HUES6 (cell line): ENCODE measurements around the gene EFS.
A peak's percentile ranks its signal among the peaks of the same experiment; 100 is the strongest.

ENCODE experiments used
- H3K27ac ChIP-seq: 2 replicates; pipeline ENCODE4 v1.7.0; 2013; ENCODE audit warnings: low read depth, mild to moderate bottlenecking, low read length, inconsistent platforms
- H3K27me3 ChIP-seq: 2 replicates; pipeline ENCODE4 v1.6.1; 2013; ENCODE audit warnings: low read length; ENCODE audit not compliant: control insufficient read depth, insufficient read depth
- H3K36me3 ChIP-seq: 2 replicates; pipeline ENCODE4 v1.6.1; 2013; ENCODE audit warnings: low read length; ENCODE audit not compliant: control insufficient read depth, insufficient read depth
- H3K4me1 ChIP-seq: 2 replicates; pipeline ENCODE4 v1.6.1; 2013; ENCODE audit warnings: low read length; ENCODE audit not compliant: control insufficient read depth, insufficient read depth
- H3K4me3 ChIP-seq: 2 replicates; pipeline ENCODE4 v1.5.1; 2013; ENCODE audit warnings: low read depth, low read length
- H3K9ac ChIP-seq: one replicate; pipeline ENCODE4 v1.6.1; 2013; ENCODE audit warnings: mild to moderate bottlenecking, low read length
- H3K9me3 ChIP-seq: 2 replicates; pipeline ENCODE4 v1.6.1; 2013; ENCODE audit warnings: low read depth, low read length; ENCODE audit not compliant: control insufficient read depth, insufficient read depth

EFS gene

DNA sequence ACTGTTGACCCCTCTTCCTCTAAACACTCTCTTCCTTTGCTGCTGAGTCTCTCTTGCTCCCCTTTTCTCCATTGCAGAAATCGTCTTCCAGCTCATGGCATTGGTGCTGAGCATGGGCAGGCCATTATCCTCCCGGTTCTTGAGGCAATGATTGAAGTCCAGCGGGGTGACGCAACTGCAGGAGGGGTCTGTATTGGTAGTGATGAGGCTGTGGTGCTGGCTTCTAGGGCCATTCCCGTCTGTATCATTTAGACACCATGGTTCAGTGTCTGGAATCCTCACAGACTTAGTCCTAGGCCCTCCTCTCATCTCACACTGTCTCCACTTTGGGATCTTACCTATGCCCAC, 11.6 kb downstream of the EFS start:
- H3K27me3 ChIP-seq: peaks cover 40% of the 10 kb centered on the region
- no peak overlapping the region for H3K27ac ChIP-seq
- no peak overlapping the region for H3K4me3 ChIP-seq

DNA sequence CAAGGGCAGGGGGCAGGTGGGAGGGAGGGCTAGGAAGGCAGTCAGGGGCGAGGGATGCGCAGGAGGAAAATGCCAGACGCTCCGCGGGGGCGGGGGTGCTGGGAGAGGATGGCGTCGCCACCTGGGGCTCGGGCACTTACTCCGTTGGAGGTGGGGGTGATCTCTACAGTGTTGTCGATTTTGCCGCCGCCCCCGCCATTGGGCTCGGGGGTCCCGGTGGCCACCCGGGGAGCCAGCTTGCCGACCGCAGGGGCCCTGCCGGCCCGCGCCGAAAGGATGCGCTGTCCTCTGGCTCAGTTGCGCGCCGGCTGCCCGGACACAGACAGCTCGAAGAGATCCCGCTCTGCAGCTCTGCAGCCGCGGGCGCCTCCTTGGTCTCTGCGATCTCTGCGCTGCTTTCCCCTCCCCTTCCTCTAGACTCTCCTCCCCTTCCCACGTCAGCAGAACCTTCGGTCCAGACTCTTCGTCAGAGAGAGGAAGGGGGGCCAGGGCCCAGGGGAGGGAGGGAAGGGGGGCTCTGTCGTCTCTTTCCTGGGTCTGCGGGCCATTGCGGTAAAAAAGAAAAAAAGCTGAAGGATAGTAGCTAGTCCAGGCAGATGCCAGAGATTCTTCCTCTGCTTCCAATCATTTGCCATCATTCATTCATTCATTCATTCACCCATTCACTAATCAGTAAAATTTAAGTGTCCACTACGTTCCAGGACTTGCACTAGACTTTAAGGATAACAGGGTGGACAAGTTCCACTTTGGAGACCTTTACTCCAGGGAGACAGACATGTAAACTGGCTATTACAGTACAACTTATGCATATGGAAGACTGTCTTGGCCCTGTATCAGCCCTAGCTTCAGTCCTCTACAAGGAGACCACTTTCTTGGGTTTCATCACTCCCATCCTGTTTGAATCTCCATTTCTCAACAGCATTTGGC, 12.2 kb downstream of the EFS start, which contains the start of gene SLC22A17:
TSS of gene SLC22A17 (minus strand) at position 382 of the 927 bp plus-strand sequence.
- peaks cover 18% of the 10 kb centered on the region for H3K36me3 ChIP-seq
- H3K27ac ChIP-seq: no peak within 1 kb of the TSS
- H3K27me3 ChIP-seq: peaks cover 40% of the 10 kb centered on the region
- peaks cover 3% of the 10 kb centered on the region; the same call in 1 of the 2 replicates for H3K4me1 ChIP-seq
- peak within 1 kb of the TSS; percentile 87 for H3K4me3 ChIP-seq
- H3K9ac ChIP-seq: peak within 1 kb of the TSS; percentile 45
- H3K9me3 ChIP-seq: no peaks in the 10 kb centered on the region

More for the DNA sequence above, 11.6 kb downstream of the EFS start:
- Histone ChIP-seq H3K9me3 (no peaks in the 10 kb centered on the region), H3K36me3 (peaks cover 22% of the 10 kb centered on the region), H3K4me1 (peaks cover 3% of the 10 kb centered on the region; the same call in 1 of the 2 replicates), H3K9ac (no peak overlapping the region)

DNA sequence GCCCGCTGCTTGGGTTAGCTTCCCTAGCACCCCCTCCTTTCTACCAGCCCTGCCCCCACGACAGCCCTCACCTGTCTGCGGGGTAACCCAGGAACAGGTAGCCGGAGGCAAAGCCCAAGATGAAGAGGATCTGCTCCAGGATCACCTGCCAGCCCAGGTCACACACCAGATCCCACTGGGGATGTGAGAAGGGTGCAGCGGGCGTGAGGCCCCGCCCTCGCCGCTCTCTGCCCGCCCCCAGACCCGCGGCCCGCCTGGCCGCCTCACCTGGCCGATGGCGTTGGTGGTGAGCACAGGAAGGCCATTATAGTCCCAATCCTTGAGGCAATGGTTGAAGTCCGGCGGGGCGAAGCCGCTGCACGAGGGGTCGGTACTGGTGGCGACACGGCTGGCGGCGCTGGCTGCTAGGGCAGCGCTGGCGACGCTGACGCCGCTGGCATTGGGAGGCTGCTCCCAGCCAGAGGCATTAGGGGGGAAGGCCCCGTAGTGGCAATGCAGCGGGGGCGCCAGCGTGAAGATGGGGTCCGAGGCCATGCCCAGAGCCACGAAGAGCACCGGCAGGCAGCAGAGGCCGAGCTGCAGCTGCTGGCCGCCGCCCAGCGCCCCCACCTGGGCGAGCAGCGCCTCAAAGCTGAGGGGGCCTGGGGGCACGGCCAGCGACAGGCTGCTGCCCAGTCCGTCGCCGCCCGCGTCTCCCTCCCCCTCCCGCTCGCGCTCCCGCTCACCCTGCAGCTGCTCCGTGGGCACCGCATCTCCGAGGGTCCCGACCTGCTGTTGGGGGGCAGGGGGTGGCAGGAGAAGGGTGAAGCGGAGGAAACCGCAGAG, 13.1 kb downstream of the EFS start:
- H3K27ac ChIP-seq: no peak overlapping the region
- peaks cover 40% of the 10 kb centered on the region for H3K27me3 ChIP-seq
- peaks cover 3% of the 10 kb centered on the region; the same call in 1 of the 2 replicates for H3K4me1 ChIP-seq
- H3K4me3 ChIP-seq: peak overlapping the region; percentile 87
- peak overlapping the region; percentile 45 for H3K9ac ChIP-seq
- H3K9me3 ChIP-seq: no peaks in the 10 kb centered on the region
- peaks cover 9% of the 10 kb centered on the region for H3K36me3 ChIP-seq

DNA sequence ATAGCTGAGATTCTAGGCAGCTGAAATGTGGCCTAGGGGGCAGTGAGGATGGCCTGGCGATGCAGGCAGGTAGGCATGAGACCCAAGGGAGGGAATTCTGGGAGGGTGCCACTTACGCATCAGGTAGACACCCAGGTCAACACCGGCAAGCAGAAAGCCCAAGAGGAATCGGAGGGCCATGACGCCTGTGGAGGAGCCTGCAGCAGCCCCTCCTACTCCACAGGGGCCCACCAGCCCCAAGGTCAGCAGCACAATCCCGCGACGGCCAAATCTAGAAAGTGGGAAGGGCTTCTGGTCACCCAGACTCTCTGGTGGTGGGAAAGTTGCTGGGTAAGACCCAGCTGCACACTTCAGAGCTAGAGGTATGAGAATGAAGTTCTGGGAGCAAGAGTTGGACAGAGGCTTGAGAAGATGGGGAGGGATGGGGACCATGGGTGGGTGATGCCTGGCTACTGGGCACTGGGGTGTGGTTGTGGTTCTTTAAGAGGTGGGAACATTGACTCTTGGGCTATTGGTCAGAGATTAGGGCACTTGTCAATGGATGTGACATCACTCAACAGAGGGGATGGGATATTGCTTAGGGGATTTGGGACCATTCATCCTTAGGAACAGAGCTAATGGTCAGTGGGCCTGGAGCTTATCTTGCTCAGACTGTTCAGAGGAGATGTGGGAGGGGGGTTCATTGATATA, 15.7 kb downstream of the EFS start:
- no peaks in the 10 kb centered on the region for H3K36me3 ChIP-seq
- H3K27me3 ChIP-seq: peaks cover 34% of the 10 kb centered on the region
- no peak overlapping the region for H3K27ac ChIP-seq
- H3K9ac ChIP-seq: no peak overlapping the region
- H3K4me3 ChIP-seq: no peak overlapping the region
- peaks cover 14% of the 10 kb centered on the region for H3K4me1 ChIP-seq
- H3K9me3 ChIP-seq: no peaks in the 10 kb centered on the region

DNA sequence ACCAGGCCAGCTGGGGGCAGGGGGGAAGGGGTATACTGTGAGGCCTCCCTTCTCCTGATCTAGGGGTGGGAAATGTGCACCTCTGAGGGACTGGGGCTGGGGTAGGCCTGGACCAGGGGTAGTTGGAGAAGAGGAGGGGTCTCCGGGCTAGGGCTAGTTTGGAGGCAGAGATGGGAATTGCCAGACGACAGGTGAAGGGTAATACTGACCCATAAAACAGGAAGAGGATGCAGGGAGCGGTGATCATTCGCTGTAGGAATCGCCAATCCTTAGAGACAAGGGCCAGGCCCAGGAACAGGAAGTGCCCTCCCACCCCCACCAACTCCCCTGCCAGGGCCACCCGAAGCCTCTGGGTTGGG, 16.7 kb downstream of the EFS start:
- Histone ChIP-seq H3K36me3 (no peaks in the 10 kb centered on the region), H3K27me3 (peaks cover 24% of the 10 kb centered on the region), H3K4me1 (peaks cover 14% of the 10 kb centered on the region), H3K9ac (no peak overlapping the region), H3K27ac (no peak overlapping the region), H3K9me3 (no peaks in the 10 kb centered on the region), H3K4me3 (no peak overlapping the region)

DNA sequence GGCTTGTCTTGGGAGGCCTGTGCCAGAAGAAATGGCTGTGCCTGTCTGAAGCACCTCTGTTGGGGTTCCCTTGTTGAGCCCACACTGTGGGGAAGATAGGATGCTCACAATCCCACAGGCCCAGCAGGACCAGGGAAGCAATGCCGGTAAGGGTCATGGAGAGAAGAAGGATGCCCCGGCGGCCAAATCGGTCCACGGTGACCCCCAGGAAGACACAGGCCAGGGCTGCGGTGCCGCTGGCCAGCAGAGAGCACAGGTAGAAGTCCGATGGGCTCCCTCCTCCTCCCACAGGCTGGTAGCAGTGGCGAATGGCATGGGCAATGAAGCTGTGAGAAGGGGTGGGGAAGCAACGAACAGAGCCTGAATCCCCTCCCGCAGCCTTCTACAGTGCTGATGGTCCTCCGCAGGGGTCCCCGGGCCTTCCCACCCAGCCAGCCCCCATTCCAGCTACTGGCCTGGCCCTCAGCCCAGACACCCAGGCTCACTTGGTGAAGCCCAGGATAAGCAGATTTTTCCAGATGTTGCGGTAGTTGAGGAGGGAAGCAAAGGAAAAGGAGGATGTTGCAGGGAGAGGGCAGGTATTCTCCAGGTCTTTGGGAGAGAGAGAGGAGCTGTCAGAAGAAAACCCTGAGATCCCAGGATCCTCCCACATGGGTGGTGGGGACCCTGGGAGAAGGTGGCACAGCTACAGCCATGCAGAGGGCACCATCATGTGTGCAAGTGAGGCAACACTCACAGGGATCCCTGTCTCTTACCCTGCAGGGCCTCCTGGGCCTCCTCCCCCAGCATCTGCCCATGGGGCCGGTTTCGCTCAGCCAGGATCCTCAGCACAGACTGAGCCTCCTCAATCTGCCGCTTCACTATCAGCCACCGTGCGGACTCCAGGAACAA, 17.3 kb downstream of the EFS start:
- no peaks in the 10 kb centered on the region for H3K36me3 ChIP-seq
- H3K9me3 ChIP-seq: no peaks in the 10 kb centered on the region
- no peak overlapping the region for H3K9ac ChIP-seq
- no peak overlapping the region for H3K27ac ChIP-seq
- peaks cover 20% of the 10 kb centered on the region for H3K27me3 ChIP-seq
- H3K4me3 ChIP-seq: no peak overlapping the region
- H3K4me1 ChIP-seq: peaks cover 11% of the 10 kb centered on the region

DNA sequence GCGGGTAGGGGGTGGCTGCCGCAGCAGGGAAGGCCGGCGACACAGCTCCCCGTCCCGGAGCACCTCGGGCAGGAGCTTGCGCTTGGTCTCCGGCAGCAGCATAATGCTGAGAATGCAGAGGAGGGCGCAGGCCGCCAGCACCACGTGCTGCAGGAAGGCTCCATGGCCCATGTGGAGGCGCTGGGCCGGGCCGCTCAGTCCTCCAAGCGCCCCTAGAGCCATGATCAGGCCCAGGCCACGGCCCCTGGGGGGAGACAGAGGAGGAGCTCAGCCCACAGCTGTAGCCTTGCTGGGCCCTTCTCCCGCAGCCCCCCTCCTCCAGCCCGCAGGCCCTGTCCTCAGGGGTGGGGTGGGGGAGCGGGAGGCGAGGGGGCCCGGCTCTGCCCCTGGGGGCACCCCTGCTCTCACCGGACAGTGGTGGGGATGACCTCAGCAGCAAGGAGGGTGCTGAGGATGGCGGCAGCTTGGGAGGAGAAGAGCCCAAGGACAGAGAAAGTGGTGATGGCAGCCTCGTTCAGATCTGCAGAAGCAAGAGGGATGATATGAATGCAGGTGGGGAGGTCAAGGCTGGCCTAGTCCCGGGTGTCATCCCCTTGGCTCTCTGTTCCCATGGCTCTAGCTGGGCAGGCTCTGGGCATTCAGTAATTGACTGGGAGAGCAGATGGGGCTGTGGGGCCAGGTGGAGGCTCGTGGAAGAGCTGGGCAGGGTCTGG, 18.1 kb downstream of the EFS start:
- H3K4me3 ChIP-seq: no peak overlapping the region; the same call in 1 of the 2 replicates
- H3K4me1 ChIP-seq: peaks cover 11% of the 10 kb centered on the region
- H3K9me3 ChIP-seq: 0 out of 2 replicates have a peak, but pooled peaks cover 2% of the 10 kb centered on the region
- H3K36me3 ChIP-seq: no peaks in the 10 kb centered on the region
- H3K27me3 ChIP-seq: peaks cover 15% of the 10 kb centered on the region
- no peak overlapping the region for H3K9ac ChIP-seq
- H3K27ac ChIP-seq: no peak overlapping the region

DNA sequence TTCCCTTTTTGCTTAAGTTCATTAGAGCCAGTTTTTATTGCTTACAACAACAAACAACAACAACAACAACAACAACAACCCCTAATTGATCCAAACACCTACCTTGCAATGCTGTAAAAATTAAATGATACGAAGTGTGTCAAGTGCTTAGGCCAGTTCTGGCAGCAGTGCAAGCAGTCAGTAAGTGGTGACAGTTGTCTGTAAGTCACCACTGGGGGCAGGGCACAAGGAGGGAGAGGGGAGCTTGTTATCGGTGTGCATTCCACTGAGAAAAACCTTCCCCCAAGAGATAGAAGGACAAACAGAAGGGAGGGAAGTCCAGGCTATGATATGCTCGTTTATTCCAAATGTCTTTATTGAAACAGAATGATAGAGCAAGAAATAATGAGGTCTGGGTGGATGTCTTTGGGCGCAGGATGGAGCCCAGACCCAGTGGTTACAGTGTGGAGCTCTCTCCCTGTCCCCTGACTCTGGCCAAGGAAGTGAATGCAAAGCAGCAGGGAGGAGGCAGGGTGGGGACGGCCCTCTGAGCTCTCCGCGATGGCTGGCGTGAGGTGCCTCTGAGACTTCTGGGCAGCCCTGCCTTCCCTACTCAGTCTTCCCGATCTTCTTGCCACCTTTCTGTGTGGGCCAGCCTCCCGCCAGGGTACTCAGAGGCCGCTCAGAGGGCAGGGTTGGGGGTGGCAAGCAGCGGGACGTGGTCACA, 18.8 kb downstream of the EFS start:
- Histone ChIP-seq H3K9me3 (peaks cover 9% of the 10 kb centered on the region), H3K27me3 (peaks cover 8% of the 10 kb centered on the region), H3K27ac (no peak overlapping the region), H3K4me1 (peaks cover 11% of the 10 kb centered on the region), H3K4me3 (no peak overlapping the region; the same call in 1 of the 2 replicates), H3K36me3 (no peaks in the 10 kb centered on the region), H3K9ac (no peak overlapping the region)

DNA sequence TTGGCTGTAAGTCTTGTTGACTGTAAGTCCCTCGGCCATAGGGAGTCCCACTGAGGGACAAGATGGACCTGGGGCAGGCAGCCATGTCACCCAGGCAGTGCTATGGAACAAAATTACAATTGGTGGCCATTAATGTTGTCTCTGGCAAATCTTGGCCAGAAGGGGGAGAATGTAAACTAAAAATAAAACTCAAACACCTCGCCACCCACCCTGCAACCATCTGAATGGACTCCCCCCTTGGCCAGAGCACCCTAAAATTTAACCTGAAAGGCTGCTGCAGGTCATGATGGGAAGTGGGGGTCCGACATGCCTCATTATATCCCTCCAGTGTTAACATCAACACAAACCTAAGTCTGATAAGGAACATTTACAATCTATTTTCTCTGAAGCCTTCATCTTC, 20.5 kb downstream of the EFS start:
- Histone ChIP-seq H3K4me1 (peaks cover 11% of the 10 kb centered on the region), H3K36me3 (no peaks in the 10 kb centered on the region)

More for the DNA sequence above, 20.5 kb downstream of the EFS start:
- H3K4me3 ChIP-seq: no peak overlapping the region
- H3K27me3 ChIP-seq: no peaks in the 10 kb centered on the region
- H3K9me3 ChIP-seq: peaks cover 20% of the 10 kb centered on the region
- H3K9ac ChIP-seq: no peak overlapping the region
- no peak overlapping the region for H3K27ac ChIP-seq
